AG09319 (cell line): ENCODE measurements around the gene FARP1.

ENCODE experiments used
- DNase-seq: peaks from one replicate; pipeline ENCODE4 v3.0.0-alpha.2; 2010; ENCODE audit warnings: low read depth; ENCODE audit errors: extremely low read depth
- CTCF ChIP-seq: IDR thresholded peaks from 2 replicates; pipeline ENCODE4 v1.5.1; 2011; ENCODE audit warnings: low read depth, mild to moderate bottlenecking, inconsistent platforms, low read length, moderate library complexity

FARP1 gene

GRCh38 chr13:98111168-98112098 lies 31.5 kb upstream of the FARP1 start:
- DNase-seq = no peak
- no peak for TF ChIP-seq CTCF

GRCh38 chr13:98112456-98112855 lies 30.4 kb upstream of the FARP1 start:
- TF ChIP-seq CTCF = no peak
- no peak for DNase-seq

GRCh38 chr13:98118865-98119264 lies 24.0 kb upstream of the FARP1 start:
- no peak for TF ChIP-seq CTCF
- DNase-seq = no peak

- DNase-seq = no peak
- no peak for TF ChIP-seq CTCF
Measured at GRCh38 chr13:98123176-98123575, 19.7 kb upstream of the FARP1 start.

GRCh38 chr13:98129059-98129746 lies 13.7 kb upstream of the FARP1 start:
- TF ChIP-seq CTCF = no peak
- no peak for DNase-seq

GRCh38 chr13:98133946-98134345 lies 8.9 kb upstream of the FARP1 start:
- TF ChIP-seq CTCF = no peak
- no peak for DNase-seq

GRCh38 chr13:98134901-98135300 lies 8.0 kb upstream of the FARP1 start:
- TF ChIP-seq CTCF = no peak
- DNase-seq = no peak
